Body of pancreas (tissue), 4 donors: ENCODE results near the gene ZBTB48.

Experiments used
- POLR2A ChIP-seq, 3 donors: fragments of 450-650 bp; IDR thresholded peaks; one replicate each; pipeline ENCODE4 v1.6.1; 2016; ENCODE audit warnings: antibody characterized with exemption in 3 of 3, mild to moderate bottlenecking in 2 of 3
- TF ChIP-seq, protein P1 (sequence below), 7 experiments: fragments of 450-650 bp in 4 of 7; fragments of 200-600 bp in 3 of 7; sonication (generic) in 3 of 7; IDR thresholded peaks; one replicate each; pipeline ENCODE4 v1.5.1; 2016 to 2019; ENCODE audit warnings: antibody characterized with exemption in 7 of 7

GRCh38 chr1:6624710-6625583, 45.2 kb downstream of the ZBTB48 start, which contains the start of gene THAP3:
- TF ChIP-seq, protein P1, sequence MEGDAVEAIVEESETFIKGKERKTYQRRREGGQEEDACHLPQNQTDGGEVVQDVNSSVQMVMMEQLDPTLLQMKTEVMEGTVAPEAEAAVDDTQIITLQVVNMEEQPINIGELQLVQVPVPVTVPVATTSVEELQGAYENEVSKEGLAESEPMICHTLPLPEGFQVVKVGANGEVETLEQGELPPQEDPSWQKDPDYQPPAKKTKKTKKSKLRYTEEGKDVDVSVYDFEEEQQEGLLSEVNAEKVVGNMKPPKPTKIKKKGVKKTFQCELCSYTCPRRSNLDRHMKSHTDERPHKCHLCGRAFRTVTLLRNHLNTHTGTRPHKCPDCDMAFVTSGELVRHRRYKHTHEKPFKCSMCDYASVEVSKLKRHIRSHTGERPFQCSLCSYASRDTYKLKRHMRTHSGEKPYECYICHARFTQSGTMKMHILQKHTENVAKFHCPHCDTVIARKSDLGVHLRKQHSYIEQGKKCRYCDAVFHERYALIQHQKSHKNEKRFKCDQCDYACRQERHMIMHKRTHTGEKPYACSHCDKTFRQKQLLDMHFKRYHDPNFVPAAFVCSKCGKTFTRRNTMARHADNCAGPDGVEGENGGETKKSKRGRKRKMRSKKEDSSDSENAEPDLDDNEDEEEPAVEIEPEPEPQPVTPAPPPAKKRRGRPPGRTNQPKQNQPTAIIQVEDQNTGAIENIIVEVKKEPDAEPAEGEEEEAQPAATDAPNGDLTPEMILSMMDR (IDR thresholded peaks at IDR 0.05) = peak in 1 of 7 experiments; percentile 6
- TF ChIP-seq POLR2A (IDR thresholded peaks at IDR 0.05) = peak in 2 of 3 donors; percentile 15 to 52
